ENCODE measurements around the gene CHL1. TPM values are rescaled to one million over a fixed set of nuclear protein-coding genes. Genes with fewer than 3 reads are reported as not detected.

The CHL1 gene
- total RNA-seq, 2 experiments from 2014 or later: not detected

DNA sequence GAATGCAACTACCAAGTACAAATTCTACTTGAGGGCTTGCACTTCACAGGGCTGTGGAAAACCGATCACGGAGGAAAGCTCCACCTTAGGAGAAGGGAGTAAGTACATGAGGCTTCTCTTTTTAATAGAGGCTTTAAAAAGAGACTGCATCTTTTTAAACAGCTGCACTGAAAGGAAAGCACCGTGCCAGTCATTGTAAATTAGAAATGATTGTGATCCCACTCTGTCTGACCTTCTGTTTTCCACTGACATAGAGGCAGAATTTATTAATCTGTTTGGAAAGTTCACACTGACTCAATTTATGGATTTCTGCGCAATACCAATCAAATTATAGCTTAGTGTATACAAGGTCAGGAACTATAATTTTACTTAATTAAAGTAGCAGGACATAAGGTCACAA, 198.2 kb downstream of the CHL1 start:
- Mint-ChIP-seq H3K4me1 (no peaks in the 10 kb centered on the region), H3K36me3 (no peaks in the 10 kb centered on the region), H3K4me3 (no peak overlapping the region), H3K27me3 (no peaks in the 10 kb centered on the region), H3K9me3 (ENCODE audit: low read depth) (peaks cover 3% of the 10 kb centered on the region), H3K27ac (no peak overlapping the region)
- CTCF ChIA-PET: no interaction called here
- DNase-seq (no peak), ATAC-seq (no peak)

DNA sequence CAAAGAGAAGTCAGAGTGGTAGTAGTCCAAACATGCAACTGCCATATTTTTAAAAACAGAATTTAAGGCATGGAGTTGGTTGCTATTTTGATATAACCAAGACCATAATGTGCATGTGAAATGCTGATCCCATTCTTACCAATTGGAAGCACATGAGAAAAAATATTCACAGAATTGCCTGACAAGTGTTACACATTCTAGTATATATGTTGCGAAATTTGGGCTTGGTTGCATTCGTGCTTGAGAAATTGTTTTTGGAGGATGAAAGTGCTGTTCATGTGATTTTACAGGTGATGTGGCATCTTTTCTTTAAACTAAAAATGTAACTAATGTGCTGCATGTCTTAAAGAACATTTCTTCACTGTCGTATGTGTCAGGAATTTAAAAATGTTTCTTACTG, 199.7 kb downstream of the CHL1 start:
- Mint-ChIP-seq H3K27ac (no peak overlapping the region), H3K36me3 (no peaks in the 10 kb centered on the region), H3K9me3 (ENCODE audit: low read depth) (peaks cover 3% of the 10 kb centered on the region), H3K4me3 (no peak overlapping the region), H3K27me3 (no peaks in the 10 kb centered on the region), H3K4me1 (no peaks in the 10 kb centered on the region)
- ATAC-seq (no peak), DNase-seq (no peak)
- CTCF ChIA-PET: no interaction called here

DNA sequence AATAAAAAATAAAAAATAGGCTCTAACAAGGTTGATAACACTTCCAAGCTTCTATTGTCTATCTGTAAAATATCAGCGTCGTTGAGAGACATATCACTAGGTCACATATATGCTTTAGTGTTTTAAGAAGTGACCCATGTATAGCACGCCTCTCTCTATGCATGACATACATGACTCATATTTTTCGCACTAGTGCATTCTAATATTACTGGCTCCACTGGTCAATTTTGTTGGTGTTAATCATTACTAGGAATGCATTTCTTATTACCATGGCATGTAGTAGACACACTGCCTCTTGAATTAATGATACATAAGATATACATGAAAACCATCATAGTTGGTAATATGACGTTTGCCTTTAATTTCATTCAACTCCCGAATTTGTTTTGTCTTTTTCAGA, 203.1 kb downstream of the CHL1 start:
- Mint-ChIP-seq H3K4me3 (no peak overlapping the region), H3K4me1 (no peaks in the 10 kb centered on the region), H3K27ac (no peak overlapping the region), H3K9me3 (ENCODE audit: low read depth) (peaks cover 1% of the 10 kb centered on the region), H3K27me3 (no peaks in the 10 kb centered on the region), H3K36me3 (no peaks in the 10 kb centered on the region)
- DNase-seq: no peak
- no peak for ATAC-seq
- CTCF ChIA-PET: no interaction called here

DNA sequence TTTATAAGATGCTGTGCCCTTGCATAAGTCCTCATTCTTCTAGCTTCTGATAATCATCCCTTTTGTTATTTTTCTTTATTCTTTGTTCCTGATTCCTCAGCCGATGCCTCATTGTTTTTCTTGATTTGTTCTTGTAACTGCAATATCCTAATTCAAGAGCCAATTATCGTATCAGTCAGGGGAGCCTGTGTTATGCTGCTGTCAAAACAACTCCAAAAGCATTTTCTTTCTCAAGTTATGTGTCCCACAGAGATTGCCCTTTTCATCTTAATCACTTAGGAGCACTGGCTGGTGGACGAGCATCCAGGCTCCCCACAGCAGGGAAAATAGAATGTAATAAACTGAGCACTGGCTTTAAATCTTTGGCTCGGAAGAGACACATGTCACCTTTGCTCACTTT, 207.3 kb downstream of the CHL1 start:
- Mint-ChIP-seq H3K36me3 (no peaks in the 10 kb centered on the region), H3K4me1 (no peaks in the 10 kb centered on the region), H3K4me3 (no peak overlapping the region), H3K27ac (no peak overlapping the region), H3K27me3 (no peaks in the 10 kb centered on the region), H3K9me3 (ENCODE audit: low read depth) (peaks cover 1% of the 10 kb centered on the region)
- DNase-seq (no peak), ATAC-seq (no peak)
- CTCF ChIA-PET: no interaction called here

DNA sequence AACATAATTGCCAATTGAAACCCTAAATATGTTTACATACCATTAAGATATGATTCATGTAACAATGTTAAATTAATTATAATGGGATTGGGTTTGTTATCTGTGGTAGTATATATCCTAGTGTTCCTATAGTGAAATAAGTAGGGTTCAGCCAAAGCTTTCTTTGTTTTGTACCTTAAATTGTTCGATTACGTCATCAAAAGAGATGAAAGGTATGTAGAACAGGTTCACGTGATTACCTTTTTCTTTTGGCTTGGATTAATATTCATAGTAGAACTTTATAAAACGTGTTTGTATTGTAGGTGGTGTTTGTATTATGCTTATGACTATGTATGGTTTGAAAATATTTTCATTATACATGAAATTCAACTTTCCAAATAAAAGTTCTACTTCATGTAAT, 212.4 kb downstream of the CHL1 start:
- no peak for DNase-seq
- Mint-ChIP-seq H3K4me1 (no peaks in the 10 kb centered on the region), H3K36me3 (no peaks in the 10 kb centered on the region), H3K4me3 (no peak overlapping the region), H3K27ac (no peak overlapping the region), H3K9me3 (ENCODE audit: low read depth) (no peaks in the 10 kb centered on the region), H3K27me3 (no peaks in the 10 kb centered on the region)
- CTCF ChIA-PET: no interaction called here
- no peak for ATAC-seq

DNA sequence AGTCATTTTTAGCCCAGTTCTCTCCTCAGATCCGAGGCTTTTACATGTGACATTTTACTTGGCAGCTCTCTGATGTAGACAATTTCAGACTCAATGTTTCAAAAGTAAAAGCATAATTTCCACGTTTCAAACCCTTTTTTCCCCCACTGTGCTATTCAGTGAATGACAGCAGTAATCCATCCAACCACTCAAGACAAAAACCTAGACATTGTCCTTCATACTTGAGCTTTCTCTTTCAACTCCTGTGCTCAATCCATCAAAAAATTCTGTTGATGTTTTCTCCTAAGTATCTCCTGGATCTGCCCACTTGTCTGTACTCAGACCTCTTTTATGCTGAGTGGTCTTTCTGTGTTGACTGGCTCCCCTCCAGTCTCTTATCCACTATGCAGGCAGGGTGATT, 214.7 kb downstream of the CHL1 start:
- H3K9me3 Mint-ChIP-seq (ENCODE audit: low read depth): no peaks in the 10 kb centered on the region
- CTCF ChIA-PET: no interaction called here
- H3K4me3 Mint-ChIP-seq: no peak overlapping the region
- no peaks in the 10 kb centered on the region for H3K4me1 Mint-ChIP-seq
- no peaks in the 10 kb centered on the region for H3K27me3 Mint-ChIP-seq
- H3K36me3 Mint-ChIP-seq: no peaks in the 10 kb centered on the region
- no peak for ATAC-seq
- DNase-seq: no peak
- no peak overlapping the region for H3K27ac Mint-ChIP-seq

DNA sequence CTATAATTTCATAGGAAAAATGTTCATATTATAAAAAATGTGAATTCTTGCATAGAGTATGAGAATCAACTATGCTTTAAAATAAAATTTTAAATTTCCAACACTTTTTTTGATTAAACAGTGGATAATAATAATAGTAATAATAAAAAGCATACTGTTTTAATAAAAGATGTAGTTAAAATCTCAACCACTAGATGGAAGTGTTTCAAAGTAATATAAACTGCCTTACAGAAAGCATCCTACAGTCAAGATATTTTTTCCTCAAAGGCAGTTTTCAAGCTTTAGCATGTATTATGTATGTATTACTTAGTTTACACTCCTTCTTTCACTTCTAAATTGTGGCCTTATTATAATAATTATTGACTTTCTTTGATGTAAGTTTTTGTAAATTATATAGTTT, 217.5 kb downstream of the CHL1 start:
- Mint-ChIP-seq H3K4me1 (no peaks in the 10 kb centered on the region), H3K27me3 (no peaks in the 10 kb centered on the region), H3K27ac (no peak overlapping the region), H3K9me3 (ENCODE audit: low read depth) (no peaks in the 10 kb centered on the region), H3K4me3 (no peak overlapping the region), H3K36me3 (no peaks in the 10 kb centered on the region)
- CTCF ChIA-PET: no interaction called here
- no peak for ATAC-seq
- no peak for DNase-seq

DNA sequence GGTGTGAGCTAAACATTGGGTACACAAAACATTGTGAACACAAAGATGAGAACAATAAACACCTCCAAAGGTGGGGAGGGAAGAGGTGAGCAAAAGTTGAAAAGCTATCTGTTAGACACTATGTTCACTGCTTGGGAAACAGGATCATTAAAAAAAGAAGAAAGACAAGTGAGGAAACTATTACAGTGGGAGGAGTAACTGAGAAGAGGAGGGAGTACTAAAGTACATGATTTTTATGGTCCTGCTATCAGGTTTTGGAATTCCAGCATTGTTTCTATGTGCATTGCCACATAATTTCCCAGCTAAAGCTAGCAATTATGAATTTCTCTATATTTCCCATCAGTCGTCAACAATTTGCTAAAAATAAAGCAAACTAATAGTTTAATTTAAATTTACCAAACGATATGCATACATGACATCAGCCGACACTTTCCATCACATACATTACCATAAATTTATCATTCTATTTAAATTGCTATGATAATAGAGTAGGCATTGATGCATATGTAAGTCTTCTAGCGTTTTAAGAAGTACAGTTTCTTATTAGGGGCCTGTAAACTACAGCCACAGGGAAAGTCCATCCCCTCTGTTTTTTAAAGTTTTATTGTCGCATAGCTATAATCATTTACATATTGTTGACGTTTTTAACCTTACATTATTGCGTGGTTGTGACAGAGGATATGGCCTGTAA, 221.8 kb downstream of the CHL1 start:
- Mint-ChIP-seq H3K4me1 (no peaks in the 10 kb centered on the region), H3K27ac (no peak overlapping the region), H3K27me3 (no peaks in the 10 kb centered on the region), H3K36me3 (no peaks in the 10 kb centered on the region), H3K9me3 (ENCODE audit: low read depth) (no peaks in the 10 kb centered on the region), H3K4me3 (no peak overlapping the region)
- DNase-seq (no peak), ATAC-seq (no peak)
- CTCF ChIA-PET: no interaction called here

DNA sequence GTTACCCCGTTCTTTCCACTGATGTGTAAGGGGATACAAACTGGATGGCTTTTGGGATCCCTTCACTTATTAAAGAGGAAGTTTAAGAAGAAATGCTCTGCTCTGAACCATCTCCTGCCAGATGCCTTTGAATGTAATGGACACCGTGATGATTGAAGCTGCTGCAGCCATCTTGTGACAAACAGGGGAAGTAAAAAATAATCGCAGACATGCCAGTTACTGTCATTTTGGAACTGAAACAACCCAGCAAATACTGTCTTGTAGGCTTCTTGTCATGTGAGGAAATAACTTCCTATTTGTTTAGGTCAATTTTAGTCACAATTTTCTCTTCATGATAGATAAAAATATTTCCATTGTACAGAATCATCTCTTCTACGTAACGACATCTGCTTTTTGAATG, 224.0 kb downstream of the CHL1 start:
- no peak overlapping the region for H3K4me3 Mint-ChIP-seq
- no peaks in the 10 kb centered on the region for H3K27me3 Mint-ChIP-seq
- no peaks in the 10 kb centered on the region for H3K9me3 Mint-ChIP-seq (ENCODE audit: low read depth)
- no peaks in the 10 kb centered on the region for H3K36me3 Mint-ChIP-seq
- no peak for ATAC-seq
- H3K4me1 Mint-ChIP-seq: no peaks in the 10 kb centered on the region
- no peak overlapping the region for H3K27ac Mint-ChIP-seq
- no peak for DNase-seq
- CTCF ChIA-PET: no interaction called here

DNA sequence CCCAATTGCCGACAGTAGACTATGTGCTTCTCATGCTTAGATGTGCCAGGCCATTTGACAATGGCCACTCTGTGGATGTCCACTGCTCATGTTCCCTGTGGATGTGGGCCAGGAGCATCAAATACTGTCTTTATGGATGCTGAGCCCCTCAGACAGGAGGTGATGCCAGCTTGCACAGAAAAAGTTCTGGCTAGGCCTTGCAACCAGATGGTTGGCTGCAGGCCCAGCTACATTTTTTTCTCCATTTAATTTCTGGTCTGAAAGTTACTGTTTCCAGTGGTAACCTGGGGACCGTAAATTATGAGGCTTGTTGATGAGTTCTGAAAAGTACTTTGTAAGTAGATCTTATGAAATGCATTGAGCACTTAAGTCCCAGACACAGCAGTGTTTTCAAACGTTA, 228.5 kb downstream of the CHL1 start:
- Mint-ChIP-seq H3K9me3 (ENCODE audit: low read depth) (no peaks in the 10 kb centered on the region), H3K4me1 (no peaks in the 10 kb centered on the region), H3K36me3 (no peaks in the 10 kb centered on the region), H3K27me3 (no peaks in the 10 kb centered on the region), H3K27ac (no peak overlapping the region), H3K4me3 (no peak overlapping the region)
- CTCF ChIA-PET: no interaction called here
- DNase-seq: no peak
- no peak for ATAC-seq

DNA sequence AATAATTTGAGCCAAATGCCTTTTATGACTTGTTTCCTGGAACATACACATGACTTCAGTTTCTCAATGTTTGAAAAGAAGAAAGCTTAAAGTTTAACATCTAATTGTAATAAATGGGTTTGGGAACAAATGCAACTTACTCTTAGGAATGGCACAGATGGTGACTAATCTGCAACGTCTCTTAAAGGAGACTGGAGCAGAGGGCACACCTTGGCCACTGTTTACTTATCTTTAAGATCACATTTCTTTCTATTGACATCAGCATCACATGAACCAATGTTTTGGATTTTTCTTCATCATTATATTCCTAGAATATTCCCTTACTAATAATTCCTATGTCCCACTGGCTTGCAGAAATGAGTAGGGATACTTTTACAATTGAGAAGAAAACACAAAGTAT, 229.5 kb downstream of the CHL1 start:
- DNase-seq: no peak
- Mint-ChIP-seq H3K27me3 (no peaks in the 10 kb centered on the region), H3K4me1 (no peaks in the 10 kb centered on the region), H3K9me3 (ENCODE audit: low read depth) (no peaks in the 10 kb centered on the region), H3K36me3 (no peaks in the 10 kb centered on the region), H3K4me3 (no peak overlapping the region), H3K27ac (no peak overlapping the region)
- no peak for ATAC-seq
- CTCF ChIA-PET: no interaction called here

DNA sequence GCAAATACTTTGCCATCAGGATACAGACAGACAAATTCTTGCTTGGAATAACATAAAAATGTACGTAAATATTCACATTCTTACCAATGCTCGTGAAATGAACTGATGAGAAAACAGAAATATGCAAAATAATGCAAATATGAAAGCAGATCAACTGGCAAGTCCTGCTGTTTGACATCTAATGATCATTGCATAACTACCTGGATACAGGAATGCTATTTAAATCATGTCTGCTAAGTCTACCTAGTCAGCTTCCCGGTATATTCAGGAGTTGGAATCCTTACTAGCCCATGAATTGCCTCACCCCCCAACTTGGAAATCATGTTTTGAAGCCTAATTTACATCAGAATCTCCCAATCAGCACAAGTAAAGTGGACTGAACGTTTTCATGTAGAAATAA, 230.6 kb downstream of the CHL1 start:
- Mint-ChIP-seq H3K4me3 (no peak overlapping the region), H3K27me3 (no peaks in the 10 kb centered on the region), H3K27ac (no peak overlapping the region), H3K36me3 (no peaks in the 10 kb centered on the region), H3K4me1 (no peaks in the 10 kb centered on the region), H3K9me3 (ENCODE audit: low read depth) (no peaks in the 10 kb centered on the region)
- CTCF ChIA-PET: no interaction called here
- no peak for ATAC-seq
- DNase-seq: no peak

DNA sequence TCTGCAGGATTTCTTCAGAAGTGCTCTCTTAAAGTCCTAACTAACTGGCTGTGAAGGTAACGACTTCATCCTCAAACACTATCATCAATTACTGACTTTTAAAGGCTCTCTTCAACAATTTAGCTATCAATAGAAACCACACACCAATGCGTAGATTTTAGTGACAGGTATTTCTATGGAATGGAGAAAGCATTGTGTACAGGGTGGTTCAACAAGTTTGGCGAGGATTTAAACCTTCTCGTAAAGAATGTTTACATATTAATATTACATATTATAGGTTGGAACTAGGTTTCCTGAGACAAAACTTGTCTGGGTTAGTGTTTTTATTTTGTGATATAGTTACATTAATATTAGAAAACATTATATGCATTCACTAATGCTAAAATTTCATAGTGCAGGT, 233.6 kb downstream of the CHL1 start:
- H3K36me3 Mint-ChIP-seq: no peaks in the 10 kb centered on the region
- no peak for ATAC-seq
- CTCF ChIA-PET: no interaction called here
- H3K4me1 Mint-ChIP-seq: no peaks in the 10 kb centered on the region
- peaks cover 4% of the 10 kb centered on the region for H3K9me3 Mint-ChIP-seq (ENCODE audit: low read depth)
- H3K27ac Mint-ChIP-seq: no peak overlapping the region
- H3K27me3 Mint-ChIP-seq: no peaks in the 10 kb centered on the region
- no peak overlapping the region for H3K4me3 Mint-ChIP-seq
- no peak for DNase-seq

DNA sequence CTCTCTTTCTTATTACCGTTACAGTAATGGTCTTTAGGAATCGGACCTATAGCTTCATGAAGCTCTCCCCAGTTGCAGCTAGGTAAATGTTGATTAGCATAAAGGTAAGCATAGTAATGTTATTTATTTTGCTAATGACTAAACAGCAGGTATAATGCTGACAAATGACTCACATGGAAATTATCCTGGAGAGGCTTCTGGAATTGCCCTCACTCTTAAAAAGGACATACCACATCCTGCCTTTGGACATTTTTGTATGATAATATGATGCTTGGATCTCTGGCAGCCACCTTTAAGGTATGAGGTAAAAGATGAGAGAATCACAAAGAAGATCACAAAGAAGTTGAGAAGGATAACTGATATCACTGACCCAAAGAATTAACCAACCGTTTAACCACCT, 238.6 kb downstream of the CHL1 start:
- DNase-seq (no peak), ATAC-seq (no peak)
- CTCF ChIA-PET: no interaction called here
- H3K9me3 Mint-ChIP-seq (ENCODE audit: low read depth): peaks cover 10% of the 10 kb centered on the region
- no peaks in the 10 kb centered on the region for H3K27me3 Mint-ChIP-seq
- no peaks in the 10 kb centered on the region for H3K4me1 Mint-ChIP-seq
- H3K4me3 Mint-ChIP-seq: no peak overlapping the region
- no peak overlapping the region for H3K27ac Mint-ChIP-seq
- H3K36me3 Mint-ChIP-seq: no peaks in the 10 kb centered on the region

DNA sequence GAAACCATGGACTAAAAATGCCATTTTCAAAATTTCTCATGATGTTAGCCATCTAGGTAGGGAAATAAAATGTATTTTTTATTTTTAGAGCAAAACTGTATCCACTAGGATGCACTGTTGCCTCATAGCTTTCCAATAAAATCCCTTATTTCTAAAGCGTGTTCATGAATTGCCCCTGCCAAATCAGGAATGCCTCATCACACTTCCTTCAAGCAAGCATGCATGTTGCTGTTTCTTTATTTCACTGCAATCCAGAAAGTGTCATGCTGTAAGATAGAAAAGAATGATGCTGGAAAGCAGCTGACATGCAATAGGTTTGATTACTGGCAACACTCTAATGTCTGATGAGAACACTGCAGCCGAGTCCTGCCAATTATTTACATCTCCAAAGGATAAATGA, 239.5 kb downstream of the CHL1 start:
- DNase-seq: no peak
- Mint-ChIP-seq H3K4me1 (no peaks in the 10 kb centered on the region), H3K27ac (no peak overlapping the region), H3K9me3 (ENCODE audit: low read depth) (peaks cover 10% of the 10 kb centered on the region), H3K27me3 (no peaks in the 10 kb centered on the region), H3K4me3 (no peak overlapping the region), H3K36me3 (no peaks in the 10 kb centered on the region)
- CTCF ChIA-PET: no interaction called here
- ATAC-seq: no peak
